Right lung (tissue), 5 donors: Measurements from ENCODE around the gene GLB1L3. TPM values are rescaled to one million over a fixed set of nuclear protein-coding genes. Genes with fewer than 3 reads are reported as not detected.
"Not testable (repeated sequence)": the region's sequence is repeated elsewhere in the genome, so short reads cannot be mapped to it uniquely, and the experiment has no call there.

Experiments
- DNase-seq, 2 donors: peaks; one replicate each; pipeline ENCODE4 v3.0.0-alpha.2; 2013
- polyA plus RNA-seq, 5 donors: library from polyadenylated mRNA; unstranded; fragments of 120-200 nt; gene quantifications; one replicate each; pipeline versions ENCODE4 v1.2.1 to v1.2.3, GENCODE V29; 2013; ENCODE audit warnings: inconsistent platforms in 1 of 5, low replicate concordance in 1 of 5; ENCODE audit not compliant: insufficient read length in 5 of 5, insufficient read depth in 1 of 5

The GLB1L3 gene
- polyA plus RNA-seq, 5 donors: 0.06 to 0.30 (median 0.08) TPM

DNA sequence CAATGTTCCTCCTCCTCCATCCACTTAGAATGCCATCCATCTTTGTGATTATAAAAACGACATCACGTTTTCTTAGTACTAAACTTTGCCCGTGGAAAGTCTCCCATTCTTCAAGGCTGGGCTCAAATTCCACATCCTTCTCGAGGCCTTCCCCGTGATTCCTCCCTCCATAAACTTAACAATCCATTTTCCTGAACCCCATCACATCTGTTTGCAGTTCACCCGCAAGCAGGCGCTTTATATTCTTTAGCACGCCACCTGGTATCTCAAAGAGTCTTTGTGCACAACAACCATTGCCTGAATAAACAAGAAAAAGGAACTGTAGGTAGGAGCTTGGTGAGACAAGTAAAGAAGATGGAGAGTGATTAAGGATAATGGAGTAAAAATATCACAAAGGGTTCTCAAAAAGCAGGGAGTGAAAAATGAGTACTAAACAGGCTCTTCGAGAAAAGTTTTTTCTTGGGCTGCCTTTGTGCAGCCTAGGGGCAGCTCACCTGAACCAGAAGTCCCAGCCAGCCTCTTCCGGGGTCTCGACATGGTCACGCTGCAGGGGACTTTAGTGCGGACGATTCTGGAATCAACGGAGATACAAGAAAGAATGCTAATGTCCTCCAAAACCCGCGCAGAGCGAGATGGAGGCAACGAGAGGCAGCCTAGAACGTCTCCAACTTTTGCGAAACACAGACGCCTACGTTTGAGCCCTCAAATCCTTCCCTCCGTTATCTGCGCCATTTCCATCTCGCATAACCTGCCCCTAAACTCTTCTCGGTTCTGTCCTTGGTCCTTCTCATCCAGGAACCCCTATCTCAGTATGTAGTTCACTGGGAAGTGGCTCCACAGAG lies 23.6 kb upstream of the GLB1L3 start:
- no peak for DNase-seq

DNA sequence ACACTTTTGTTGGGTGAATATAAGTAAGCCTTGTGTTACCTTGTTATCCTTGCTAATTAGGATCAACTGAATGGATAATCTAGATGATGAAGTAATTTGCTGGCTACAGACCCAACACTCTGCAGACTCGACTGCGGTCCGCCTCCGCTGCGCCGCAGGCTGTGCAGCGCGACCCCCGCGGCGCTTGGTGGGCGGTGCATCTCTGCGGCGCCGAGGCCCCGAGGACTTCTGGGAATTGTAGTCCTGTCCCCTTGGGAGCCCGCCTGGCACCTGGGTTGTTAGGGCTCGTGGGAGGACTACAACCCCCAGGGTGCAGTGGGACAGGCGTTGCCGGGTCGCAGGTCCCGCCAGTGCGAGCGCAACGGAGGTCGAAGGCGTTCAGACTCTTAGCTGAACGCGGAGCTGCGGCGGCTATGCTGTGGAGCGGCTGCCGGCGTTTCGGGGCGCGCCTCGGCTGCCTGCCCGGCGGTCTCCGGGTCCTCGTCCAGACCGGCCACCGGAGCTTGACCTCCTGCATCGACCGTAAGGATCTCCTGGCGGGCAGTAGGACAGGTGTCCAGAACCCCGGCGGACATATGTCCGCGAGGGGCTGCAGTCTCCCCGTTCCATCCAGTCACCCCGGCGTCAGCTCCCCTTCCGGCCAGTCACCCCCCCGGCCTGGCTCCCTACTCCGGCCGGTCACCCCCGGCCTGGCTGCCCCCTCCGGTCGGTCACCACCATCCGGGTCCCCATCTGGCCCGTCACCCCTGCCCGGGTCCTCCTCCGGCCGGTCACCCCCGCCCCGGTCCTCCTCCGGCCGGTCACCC lies 22.8 kb upstream of the GLB1L3 start, which contains the start of the genes ACAD8 and THYN1:
TSS of gene ACAD8 (plus strand) at position 381 of the 806 bp plus-strand sequence. CDS start at position 414, 33 bp downstream.
TSS of gene THYN1 (minus strand) at position 165 of the 806 bp plus-strand sequence. CDS start 470 bp downstream, outside the sequence.
- peak; percentile 95 to 96 for DNase-seq

DNA sequence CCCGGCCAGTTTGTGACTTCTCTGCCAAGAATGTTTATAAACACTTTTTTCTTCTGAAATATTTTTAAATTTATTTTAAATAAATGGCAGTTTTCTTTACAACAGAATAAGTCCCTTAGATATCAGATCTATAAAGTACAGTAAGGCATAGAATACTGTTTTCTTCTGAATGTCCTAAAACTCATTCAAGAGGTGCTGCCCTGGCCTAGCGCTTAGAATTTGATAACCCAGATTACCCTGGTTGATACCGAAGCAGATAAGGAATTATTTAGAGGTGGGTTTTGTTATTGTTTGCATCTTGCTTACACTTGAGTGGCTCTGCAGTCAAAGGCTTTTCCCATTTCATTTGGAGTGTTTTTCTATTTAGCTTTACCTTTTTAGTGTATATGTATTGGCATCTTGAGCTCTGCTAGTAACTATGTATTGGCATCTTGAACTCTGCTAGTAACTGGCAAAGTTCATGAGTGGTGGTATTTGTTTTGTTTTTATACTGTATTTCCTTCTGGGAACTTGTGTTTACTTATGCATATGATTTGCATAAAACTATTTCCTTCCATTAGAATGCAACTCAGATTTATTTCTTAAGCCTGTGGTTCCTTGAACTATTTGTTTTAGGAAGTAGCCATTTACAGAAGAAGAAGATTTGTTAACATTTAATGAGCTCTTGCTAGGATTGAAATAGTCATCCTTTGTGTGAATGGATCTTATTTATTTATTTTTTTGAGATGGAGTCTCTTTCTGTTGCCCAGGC lies 21.6 kb upstream of the GLB1L3 start:
- no peak for DNase-seq

DNA sequence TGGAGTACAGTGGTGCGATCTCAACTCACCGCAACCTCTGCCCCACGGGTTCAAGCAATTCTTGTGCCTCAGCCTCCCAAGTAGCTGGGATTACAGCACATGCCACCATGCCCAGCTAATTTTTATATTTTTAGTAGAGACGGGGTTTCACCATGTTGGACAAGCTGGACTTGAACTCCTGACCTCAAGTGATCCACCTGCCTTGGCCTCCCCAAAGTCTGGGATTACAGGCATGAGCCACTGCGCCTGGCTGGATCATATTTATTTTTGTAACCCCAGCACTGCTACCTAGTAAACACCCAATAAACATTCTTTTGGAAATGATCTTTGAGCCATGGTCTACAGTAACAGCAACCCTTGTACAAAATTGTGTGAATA lies 21.0 kb upstream of the GLB1L3 start:
- not testable (repeated sequence) for DNase-seq

DNA sequence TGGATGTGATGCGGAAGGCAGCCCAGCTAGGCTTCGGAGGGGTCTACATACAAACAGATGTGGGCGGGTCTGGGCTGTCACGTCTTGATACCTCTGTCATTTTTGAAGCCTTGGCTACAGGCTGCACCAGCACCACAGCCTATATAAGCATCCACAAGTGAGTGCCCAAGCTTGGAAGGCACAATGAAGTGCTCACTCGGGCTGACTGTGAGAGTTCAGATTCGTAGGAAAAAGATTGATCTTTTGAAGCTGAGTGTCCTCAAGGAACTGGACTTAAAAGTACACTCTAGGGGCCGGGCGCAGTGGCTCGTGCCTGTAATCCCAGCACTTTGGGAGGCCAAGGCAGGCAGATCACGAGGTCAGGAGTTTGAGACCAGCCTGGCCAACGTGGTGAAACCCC lies 19.1 kb upstream of the GLB1L3 start:
- no peak for DNase-seq

DNA sequence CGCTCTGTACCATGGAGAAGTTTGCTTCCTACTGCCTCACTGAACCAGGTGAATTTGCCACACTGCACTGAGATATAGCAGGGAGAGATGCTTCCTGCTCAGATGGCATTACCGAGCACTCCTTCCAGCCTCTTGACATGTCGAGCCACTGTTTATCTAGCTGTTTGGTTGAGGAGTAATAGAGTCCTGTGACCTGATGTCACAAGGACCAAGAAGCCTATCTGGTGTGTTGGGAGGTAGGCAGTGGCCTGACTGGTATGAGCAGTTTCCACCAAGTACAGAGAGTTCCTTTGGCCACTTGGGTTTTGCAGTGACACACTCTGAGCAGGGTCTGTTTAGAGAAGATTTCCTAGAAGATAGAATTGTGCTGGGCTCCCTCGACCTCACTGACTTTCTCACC lies 17.6 kb upstream of the GLB1L3 start:
- DNase-seq: no peak

DNA sequence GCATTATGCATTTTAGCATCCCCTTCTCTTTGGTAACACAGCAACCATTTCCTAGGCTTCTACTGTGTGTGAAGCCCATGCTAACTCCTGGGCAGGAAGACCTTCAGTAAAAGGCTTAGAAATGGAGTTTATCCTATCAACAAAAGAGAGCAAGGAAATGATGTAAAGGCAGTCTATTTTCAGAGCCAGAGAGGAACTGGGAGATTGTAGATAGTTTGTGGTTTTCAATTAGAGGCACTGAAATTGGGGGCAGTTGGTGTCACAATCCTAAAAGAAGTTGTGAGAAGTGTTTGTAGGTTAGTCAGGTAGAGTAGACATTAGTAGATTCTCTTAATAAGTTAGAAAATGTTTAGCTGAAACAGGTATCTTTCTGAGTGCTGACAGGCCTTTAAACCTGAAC lies 15.7 kb upstream of the GLB1L3 start:
- DNase-seq: no peak

DNA sequence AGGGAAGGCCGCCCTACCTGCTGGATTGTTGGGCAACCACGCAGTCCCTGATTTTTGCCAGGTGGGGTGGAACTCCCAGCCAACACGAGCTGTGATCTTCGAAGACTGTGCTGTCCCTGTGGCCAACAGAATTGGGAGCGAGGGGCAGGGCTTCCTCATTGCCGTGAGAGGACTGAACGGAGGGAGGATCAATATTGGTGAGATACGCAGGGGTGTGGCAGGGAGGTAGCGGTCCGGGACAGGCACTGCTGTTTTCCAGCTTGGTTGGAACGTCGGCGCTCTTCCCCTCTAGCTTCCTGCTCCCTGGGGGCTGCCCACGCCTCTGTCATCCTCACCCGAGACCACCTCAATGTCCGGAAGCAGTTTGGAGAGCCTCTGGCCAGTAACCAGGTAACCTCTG lies 15.2 kb upstream of the GLB1L3 start:
- DNase-seq: no peak

DNA sequence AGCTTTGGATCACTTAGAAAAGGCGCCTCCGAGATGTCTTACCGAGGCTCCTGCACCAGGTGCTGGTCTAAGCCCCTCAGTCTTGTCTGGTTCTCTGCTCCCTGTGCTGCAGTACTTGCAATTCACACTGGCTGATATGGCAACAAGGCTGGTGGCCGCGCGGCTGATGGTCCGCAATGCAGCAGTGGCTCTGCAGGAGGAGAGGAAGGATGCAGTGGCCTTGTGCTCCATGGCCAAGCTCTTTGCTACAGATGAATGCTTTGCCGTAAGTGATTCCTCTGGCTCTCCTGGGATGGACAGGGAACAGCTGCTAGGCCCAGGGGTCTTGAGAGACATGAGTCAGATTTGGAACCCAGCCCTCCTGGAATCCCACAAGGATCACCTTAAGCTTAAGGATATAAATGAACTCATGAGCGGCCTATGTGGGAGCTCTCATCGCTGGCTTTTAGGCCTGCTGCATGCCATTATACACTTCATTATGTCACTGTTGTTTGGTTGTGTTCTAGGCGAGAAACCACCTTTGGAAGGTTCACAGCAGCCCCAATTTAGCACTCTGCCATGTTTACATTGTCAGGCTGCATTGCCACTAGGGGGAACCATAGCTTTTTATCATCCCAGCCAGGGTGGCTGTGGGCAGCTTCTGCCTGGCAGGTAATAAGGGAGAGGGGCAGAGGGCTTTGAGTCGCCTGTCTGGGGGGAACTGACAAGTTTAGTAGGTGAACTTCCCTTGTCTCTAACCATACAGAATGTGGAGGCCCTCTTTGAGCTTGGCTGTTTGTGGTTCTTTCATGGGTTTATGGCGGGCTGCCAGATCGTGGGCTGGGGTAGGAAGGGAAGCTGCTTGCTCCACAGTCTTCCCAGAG lies 14.3 kb upstream of the GLB1L3 start:
- DNase-seq: no peak

DNA sequence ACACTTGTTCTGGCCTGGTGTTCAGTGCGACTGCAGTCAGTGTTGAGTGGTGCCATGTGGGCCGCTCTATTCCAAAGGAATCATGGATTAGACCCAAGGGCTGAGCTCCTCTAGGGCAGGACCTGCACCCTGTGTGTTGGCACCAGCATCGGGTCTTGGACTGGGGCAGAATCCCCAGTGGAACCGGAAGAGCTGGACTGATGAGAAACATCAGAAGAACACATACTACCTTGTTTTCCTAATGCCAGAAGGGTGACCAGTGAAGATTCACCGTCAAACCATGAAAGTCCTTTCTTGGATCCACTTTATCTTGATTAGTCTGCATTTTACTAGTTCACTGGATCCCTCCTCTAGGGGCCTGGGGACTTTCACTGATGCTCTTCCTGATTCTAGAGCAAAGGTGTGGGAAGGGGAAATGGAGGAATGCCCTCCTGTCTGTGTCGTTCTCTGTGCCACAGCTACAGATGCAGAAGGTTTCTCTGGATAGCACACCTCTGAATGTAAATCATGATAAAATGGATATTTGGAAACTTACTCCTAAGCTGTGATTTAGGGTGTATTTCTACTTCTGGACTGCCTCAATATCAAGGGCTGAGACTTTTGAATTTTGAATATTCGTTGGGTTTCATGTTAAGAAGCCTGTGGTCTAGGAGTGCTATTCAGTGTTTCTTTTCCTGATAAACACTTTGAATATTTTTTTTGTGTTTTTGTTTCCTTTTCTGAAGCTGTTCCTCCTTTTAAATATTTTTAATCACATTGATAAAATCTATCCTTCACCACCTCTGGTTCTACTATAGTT lies 11.0 kb upstream of the GLB1L3 start:
- no peak for DNase-seq

DNA sequence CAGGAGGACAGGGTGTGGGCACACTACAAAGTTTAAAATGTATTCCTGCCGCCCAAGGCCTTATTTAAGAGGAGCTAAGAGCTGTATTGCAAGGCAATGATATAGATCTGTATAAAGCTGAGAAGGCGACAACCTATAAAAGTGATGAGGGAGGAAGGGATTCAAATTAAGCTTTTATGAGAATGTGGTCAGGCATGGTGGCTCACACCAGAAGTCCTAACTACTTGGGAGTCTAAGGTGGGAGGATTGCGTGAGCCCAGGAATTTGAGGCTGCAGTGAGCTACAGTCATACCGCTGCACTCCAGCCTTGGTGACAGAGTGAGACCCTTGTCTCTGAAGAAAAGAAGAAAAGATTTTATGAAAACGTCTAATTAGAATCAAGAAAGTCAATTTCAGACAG lies 9.7 kb upstream of the GLB1L3 start:
- DNase-seq: no peak

DNA sequence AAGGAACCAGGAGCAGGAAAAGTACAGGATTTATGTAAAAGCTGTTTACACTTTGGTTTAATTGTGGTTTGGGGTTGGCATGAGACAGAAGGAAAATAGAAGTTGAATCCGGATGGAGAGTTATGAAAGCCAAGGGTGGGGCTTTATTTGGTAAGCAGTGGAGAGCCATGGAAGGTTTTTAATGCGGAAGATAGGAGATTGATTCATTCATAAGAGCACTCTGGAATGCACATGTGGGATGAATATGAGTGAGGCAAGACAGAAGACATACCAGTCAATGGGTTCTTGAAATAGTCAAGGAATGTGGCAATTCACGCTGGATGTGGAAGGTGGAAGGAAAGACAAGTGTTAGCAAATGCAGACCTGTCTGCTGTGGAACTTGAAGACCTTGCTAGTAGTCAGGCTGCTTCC lies 9.3 kb upstream of the GLB1L3 start:
- no peak for DNase-seq

DNA sequence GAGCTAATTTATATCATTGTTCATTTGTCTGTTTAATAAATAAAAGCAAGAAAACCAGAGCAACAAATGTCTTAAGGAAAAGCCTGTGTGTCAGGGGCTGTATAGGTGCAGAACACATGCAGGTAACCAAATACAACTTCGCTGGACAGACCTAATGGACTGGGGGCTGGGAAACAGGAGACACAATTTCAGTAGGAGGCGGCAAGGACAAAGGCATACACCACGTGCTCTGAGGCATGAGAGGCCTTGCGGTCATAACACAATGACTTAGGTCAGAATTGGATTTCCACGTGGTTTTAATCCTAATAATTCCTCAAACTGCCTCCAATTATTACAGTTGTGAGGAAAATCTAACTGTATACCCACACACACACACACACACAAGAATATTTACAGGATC lies 8.7 kb upstream of the GLB1L3 start:
- no peak for DNase-seq

DNA sequence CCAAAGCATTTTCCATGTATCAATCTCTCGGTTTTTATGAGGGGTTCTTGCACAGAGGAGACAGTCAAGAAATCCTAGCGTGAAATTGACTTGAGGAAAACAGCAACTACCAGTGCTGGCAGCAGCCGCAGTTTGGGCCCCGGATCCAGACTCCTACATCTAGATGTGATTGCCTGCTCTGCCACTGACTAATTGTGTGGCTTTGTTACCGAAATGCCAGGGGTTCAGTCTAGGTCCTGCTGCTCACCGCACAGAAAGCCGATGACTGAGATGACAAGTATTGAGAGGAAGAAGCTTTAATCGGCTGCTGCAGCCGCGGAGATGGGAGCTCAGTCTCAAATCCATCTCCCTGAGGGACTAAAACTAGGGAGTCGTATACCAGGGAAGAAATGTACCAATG lies 8.2 kb upstream of the GLB1L3 start:
- no peak for DNase-seq

DNA sequence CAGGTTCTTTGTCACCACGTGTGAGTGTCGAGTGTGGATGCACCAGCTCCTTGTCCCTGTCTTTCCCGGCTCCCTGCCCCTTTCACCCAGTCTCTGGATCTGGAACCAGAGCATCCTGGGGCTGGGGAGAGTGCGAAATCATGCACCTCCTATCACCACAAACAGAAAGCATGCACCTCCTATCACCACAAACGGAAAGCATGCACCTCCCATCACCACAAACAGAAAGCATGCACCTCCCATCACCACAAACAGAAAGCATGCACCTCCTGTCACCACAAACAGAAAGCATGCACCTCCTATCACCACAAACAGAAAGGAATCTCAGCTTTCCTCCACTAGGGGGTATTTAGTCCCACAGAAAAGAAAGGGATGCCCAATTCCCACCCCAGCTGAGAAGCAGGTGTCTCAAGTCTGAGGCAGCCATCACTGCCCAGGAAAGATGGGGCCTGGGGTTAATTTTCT lies 5.9 kb upstream of the GLB1L3 start:
- no peak for DNase-seq

DNA sequence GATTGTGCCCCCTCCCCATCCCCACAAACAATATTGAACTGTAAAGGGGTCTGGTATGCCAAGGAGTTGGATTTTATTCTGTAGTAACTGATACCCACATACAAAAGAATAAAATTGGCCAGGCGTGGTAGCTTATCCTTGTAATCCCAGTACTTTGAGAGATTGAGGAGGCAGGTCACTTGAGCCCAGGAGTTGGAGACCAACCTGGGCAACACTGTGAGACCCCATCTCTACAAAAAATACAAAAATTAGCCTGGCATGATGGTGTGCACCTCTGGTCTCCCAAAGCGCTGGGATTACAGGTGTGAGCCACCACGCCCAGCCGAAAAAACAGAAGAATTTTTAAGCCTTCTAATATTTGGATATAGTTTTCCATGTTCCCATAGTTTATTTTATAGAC lies 4.2 kb upstream of the GLB1L3 start:
- no peak for DNase-seq

DNA sequence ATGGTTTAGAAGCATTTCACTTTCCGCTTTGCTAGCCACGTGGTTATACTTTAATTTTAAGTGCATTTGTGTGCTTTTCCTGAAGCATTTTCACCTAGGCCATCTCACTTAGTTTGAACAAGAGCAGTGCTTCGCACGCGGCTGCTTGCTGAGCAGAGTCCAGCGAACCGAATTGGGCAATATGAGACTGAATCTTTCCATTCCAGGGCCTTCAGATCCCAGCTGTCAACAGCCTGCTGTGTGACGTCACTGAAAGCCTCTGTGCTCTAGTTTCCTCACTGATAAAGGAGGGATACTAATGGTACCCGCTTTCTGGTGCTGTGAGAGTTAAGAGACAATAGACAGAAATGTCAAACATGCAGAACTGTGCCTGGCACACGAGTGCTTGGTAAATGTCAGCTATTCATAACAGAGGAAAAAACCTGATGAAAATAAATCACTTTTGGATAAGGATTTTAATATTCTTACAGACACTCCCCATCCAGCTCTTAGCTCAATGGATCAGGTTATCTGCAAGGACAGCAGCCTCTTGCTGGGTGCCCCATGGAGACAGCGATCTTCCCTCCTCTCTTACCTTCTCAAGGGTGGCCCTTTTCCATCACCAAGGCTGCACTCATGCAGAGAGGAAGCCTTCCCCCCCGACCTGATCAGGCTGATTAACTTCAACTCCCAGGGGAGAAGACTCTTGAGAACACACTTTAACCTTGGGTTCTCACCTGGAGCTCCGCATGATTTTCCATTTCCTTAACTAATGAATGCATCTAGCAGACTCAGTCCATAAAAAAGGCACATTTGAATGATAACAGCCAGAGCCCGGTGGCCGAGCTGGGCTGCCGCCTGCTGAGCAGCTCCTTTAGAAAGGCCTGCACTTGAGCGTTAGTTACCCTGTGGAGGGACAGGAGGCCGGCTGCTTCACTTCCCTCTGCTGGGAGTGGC lies 3.5 kb upstream of the GLB1L3 start:
- DNase-seq: peak; percentile 71 to 77

DNA sequence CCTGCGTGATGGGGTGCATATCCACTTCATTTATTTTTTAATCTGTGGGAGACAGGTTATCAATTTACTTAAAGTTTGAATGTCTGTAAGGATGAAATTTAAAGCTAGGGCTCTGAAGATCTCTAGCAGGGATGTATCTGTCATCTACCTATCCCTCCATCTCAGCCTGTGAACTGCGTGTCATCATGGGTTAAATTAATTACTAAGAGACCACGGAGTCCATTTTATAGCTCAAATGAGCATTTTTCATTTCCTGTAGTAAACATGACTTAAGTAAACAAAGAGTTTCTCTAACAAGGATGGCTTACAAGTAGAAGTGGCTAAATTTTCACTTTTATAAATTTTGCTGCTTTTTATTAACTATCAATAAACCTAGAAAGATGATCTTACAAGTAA lies 2.9 kb upstream of the GLB1L3 start:
- DNase-seq: no peak

DNA sequence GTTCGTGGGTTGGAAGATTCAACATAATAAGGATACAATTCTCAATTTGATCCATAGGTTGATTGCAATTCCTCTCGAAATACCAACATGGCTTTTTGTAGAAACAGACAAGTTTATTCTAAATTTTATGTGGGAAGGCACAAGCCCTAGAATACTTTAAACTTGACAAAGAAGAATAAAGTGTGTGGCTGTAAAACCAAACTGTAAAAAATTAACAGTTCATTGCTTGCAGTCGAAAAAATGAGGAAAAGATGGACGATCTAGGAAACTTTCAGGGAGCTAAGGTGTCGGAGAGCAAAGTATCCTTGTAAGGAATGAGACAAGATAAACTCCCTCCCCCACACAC lies 1.0 kb upstream of the GLB1L3 start:
- DNase-seq: no peak
